DOHH2 (cell line): Measurements from ENCODE around the gene ANXA4.

Experiments used
- H3F3A ChIP-seq: fragments of 200-600 bp; sonication (generic), shearing (Covaris generic); 2 replicates; pipeline ENCODE4 v1.6.0; 2016; ENCODE audit warnings: antibody characterized with exemption, mild to moderate bottlenecking; ENCODE audit not compliant: control insufficient read depth, insufficient read depth
- H3K27ac ChIP-seq: fragments of 200-600 bp; sonication (generic); 2 replicates; pipeline ENCODE4 v1.5.1; 2014; ENCODE audit warnings: low read depth, mild to moderate bottlenecking, low read length, moderate library complexity
- H3K27me3 ChIP-seq: fragments of 200-600 bp; sonication (generic); 2 replicates; pipeline ENCODE4 v1.6.1; 2014; ENCODE audit warnings: mild to moderate bottlenecking, low read length, mixed read lengths; ENCODE audit not compliant: control insufficient read depth
- H3K36me3 ChIP-seq: fragments of 200-600 bp; sonication (generic); 2 replicates; pipeline ENCODE4 v1.6.1; 2014; ENCODE audit warnings: mild to moderate bottlenecking, low read length, moderate library complexity, mixed read lengths; ENCODE audit not compliant: control insufficient read depth
- H3K4me1 ChIP-seq: fragments of 200-600 bp; sonication (generic); 2 replicates; pipeline ENCODE4 v1.6.1; 2014; ENCODE audit warnings: mild to moderate bottlenecking, low read length, mixed read lengths; ENCODE audit not compliant: control insufficient read depth
- H3K4me2 ChIP-seq: fragments of 200-600 bp; sonication (generic); 2 replicates; pipeline ENCODE4 v1.6.0; 2014; ENCODE audit warnings: mild to moderate bottlenecking, low read length, moderate library complexity
- H3K4me3 ChIP-seq: fragments of 200-600 bp; sonication (generic); 2 replicates; pipeline ENCODE4 v1.5.1; 2014; ENCODE audit warnings: mild to moderate bottlenecking, low read length, mixed read lengths
- H3K79me2 ChIP-seq: fragments of 200-600 bp; sonication (generic); 2 replicates; pipeline ENCODE4 v1.6.1; 2014; ENCODE audit warnings: mild to moderate bottlenecking, low read length, mixed read lengths; ENCODE audit not compliant: control insufficient read depth
- H3K9me2 ChIP-seq: fragments of 200-600 bp; sonication (generic); replicated peaks from 2 replicates; pipeline ENCODE4 v1.6.1; 2014; ENCODE audit warnings: mild to moderate bottlenecking, low read length, mixed read lengths; ENCODE audit not compliant: control insufficient read depth
- H3K9me3 ChIP-seq: fragments of 200-600 bp; sonication (generic); 2 replicates; pipeline ENCODE4 v1.6.1; 2014; ENCODE audit warnings: antibody characterized with exemption, low read length, mixed read lengths; ENCODE audit not compliant: control insufficient read depth, insufficient read depth
- H4K20me1 ChIP-seq: fragments of 200-600 bp; sonication (generic); 2 replicates; pipeline ENCODE4 v1.6.0; 2014; ENCODE audit warnings: low read depth, mild to moderate bottlenecking, antibody characterized with exemption, low read length, moderate library complexity; ENCODE audit not compliant: control insufficient read depth, insufficient read depth
- CTCF ChIP-seq: fragments of 200-600 bp; sonication (generic); IDR thresholded peaks from one replicate; pipeline ENCODE4 v1.5.1; 2014; ENCODE audit warnings: antibody characterized with exemption, mild to moderate bottlenecking, low read depth, low read length; ENCODE audit not compliant: poor library complexity, severe bottlenecking
- EZH2phosphoT487 ChIP-seq: fragments of 200-600 bp; sonication (generic); IDR thresholded peaks from 2 replicates; pipeline ENCODE4 v1.6.1; 2017; ENCODE audit warnings: borderline replicate concordance, mild to moderate bottlenecking, antibody characterized with exemption, low read length, moderate library complexity, mixed read lengths

ANXA4 gene

DNA sequence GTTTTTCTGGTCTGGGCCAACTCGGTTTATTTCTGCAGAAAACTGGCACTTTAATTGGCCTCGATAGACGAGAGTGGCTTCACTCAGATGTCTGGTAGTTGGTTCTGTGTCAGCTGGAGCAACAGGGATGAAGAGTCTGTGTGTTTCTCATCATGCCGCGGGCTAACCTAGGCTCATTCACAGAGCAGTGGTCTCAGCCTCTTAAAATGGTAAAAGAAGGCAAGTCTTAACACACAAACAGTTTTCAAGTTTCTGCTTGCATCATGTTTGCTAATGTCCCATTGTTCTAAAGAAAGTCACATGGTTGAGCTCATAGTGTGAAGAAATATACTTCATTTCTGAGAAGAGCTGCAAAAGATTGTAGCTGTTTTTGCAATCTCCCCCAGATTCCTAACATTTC is 37.5 kb upstream of the ANXA4 start:
- H3K9me2 ChIP-seq: no peaks in the 10 kb centered on the region
- no peaks in the 10 kb centered on the region for H3K9me3 ChIP-seq
- H3F3A ChIP-seq: no peaks in the 10 kb centered on the region
- no peaks in the 10 kb centered on the region for H3K36me3 ChIP-seq
- H3K4me3 ChIP-seq: no peak overlapping the region
- H3K4me2 ChIP-seq: no peak overlapping the region
- H3K27ac ChIP-seq: no peak overlapping the region
- H3K4me1 ChIP-seq: no peaks in the 10 kb centered on the region
- no peaks in the 10 kb centered on the region for H4K20me1 ChIP-seq
- TF ChIP-seq CTCF (no peak), EZH2phosphoT487 (no peak)
- no peaks in the 10 kb centered on the region for H3K79me2 ChIP-seq
- peaks cover 28% of the 10 kb centered on the region for H3K27me3 ChIP-seq

DNA sequence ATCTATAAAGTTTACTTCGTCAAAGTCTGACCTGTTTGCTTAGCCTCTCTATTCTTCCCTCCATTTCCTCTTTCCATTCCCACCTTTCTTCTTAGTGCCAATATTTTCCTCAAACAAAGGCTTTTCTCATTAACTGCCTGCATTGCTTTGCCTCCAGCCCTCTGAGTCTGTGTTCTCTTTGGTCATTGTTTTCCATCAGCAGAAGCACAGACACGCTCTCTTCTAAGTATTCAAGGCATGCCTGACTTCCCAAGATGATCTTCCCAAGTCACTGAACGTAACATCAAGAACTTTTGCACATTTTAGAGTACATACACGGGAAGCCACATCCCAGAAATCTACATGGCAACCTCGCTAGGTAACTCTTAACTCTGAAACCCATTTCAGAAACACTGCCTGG is 32.6 kb upstream of the ANXA4 start:
- no peaks in the 10 kb centered on the region for H3K36me3 ChIP-seq
- H3K27ac ChIP-seq: no peak overlapping the region
- H3K9me3 ChIP-seq: no peaks in the 10 kb centered on the region
- no peak for TF ChIP-seq EZH2phosphoT487
- TF ChIP-seq CTCF: no peak
- H3F3A ChIP-seq: no peaks in the 10 kb centered on the region
- no peak overlapping the region for H3K4me3 ChIP-seq
- H3K27me3 ChIP-seq: peaks cover 12% of the 10 kb centered on the region
- no peaks in the 10 kb centered on the region for H3K79me2 ChIP-seq
- H3K9me2 ChIP-seq: no peaks in the 10 kb centered on the region
- no peak overlapping the region for H3K4me2 ChIP-seq
- no peaks in the 10 kb centered on the region for H4K20me1 ChIP-seq
- no peaks in the 10 kb centered on the region for H3K4me1 ChIP-seq

GRCh38 chr2:69711971-69712370 is 30.0 kb upstream of the ANXA4 start:
- Histone ChIP-seq H3K79me2 (no peaks in the 10 kb centered on the region), H3K4me3 (no peak overlapping the region), H3K27me3 (peaks cover 14% of the 10 kb centered on the region), H3K4me2 (no peak overlapping the region), H3K4me1 (no peaks in the 10 kb centered on the region), H3K9me2 (no peaks in the 10 kb centered on the region), H3K27ac (no peak overlapping the region), H3F3A (no peaks in the 10 kb centered on the region), H3K36me3 (no peaks in the 10 kb centered on the region), H4K20me1 (no peaks in the 10 kb centered on the region), H3K9me3 (no peaks in the 10 kb centered on the region)
- TF ChIP-seq CTCF (no peak), EZH2phosphoT487 (no peak)

GRCh38 chr2:69714024-69714423 is 27.9 kb upstream of the ANXA4 start:
- H3K27ac ChIP-seq: no peak overlapping the region
- H3K4me1 ChIP-seq: no peaks in the 10 kb centered on the region
- no peaks in the 10 kb centered on the region for H3K79me2 ChIP-seq
- H3K9me3 ChIP-seq: no peaks in the 10 kb centered on the region
- H3K36me3 ChIP-seq: no peaks in the 10 kb centered on the region
- no peaks in the 10 kb centered on the region for H3F3A ChIP-seq
- no peak overlapping the region for H3K4me2 ChIP-seq
- H4K20me1 ChIP-seq: no peaks in the 10 kb centered on the region
- H3K4me3 ChIP-seq: no peak overlapping the region
- H3K9me2 ChIP-seq: no peaks in the 10 kb centered on the region
- H3K27me3 ChIP-seq: peaks cover 21% of the 10 kb centered on the region
- no peak for TF ChIP-seq EZH2phosphoT487
- TF ChIP-seq CTCF: no peak
